Raji (cell line): Measurements from ENCODE around the gene RBM8A.

Source experiments
- POLR2A ChIP-seq: IDR thresholded peaks from 2 replicates; pipeline ENCODE4 v1.6.1; 2011; ENCODE audit warnings: low read depth, low read length, control low read depth; ENCODE audit not compliant: insufficient read depth

The RBM8A gene

GRCh38 chr1:145942871-145943270, 15.6 kb upstream of the RBM8A start:
- no peak for TF ChIP-seq POLR2A

- TF ChIP-seq POLR2A: no peak
These were observed 15.1 kb upstream of the RBM8A start for GRCh38 chr1:145942405-145942804.

- no peak for TF ChIP-seq POLR2A
These were observed 10.2 kb upstream of the RBM8A start for GRCh38 chr1:145937436-145937835.

- no peak for TF ChIP-seq POLR2A
These were observed 9.0 kb upstream of the RBM8A start for GRCh38 chr1:145936247-145936646.

- TF ChIP-seq POLR2A: no peak
These were observed 8.4 kb upstream of the RBM8A start for GRCh38 chr1:145935708-145936107.

- TF ChIP-seq POLR2A: peak; percentile 24
These were observed 796 bp upstream of the RBM8A start for GRCh38 chr1:145927916-145928643.

- TF ChIP-seq POLR2A: no peak
These were observed 610 bp downstream of the RBM8A start for GRCh38 chr1:145926686-145927062.

DNA sequence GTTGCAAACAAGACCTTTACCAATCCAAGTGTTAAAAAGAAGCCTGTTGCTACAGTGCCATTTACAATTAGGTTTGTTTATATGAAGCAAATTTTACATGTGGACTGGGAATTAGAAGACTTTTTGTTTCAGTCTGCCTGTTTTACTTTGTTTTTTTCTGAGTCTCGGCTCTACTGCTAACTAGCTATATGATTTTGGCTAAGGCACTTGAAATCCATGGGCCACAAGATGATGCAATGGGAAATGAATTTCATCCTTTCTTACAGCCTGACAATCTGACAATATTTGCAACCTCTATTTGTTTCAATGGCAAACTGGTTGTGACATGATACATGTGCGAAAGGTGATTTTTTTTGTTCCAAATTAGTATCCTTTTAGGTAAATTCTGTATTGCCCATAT, 5.0 kb downstream of the RBM8A start:
- no peak for TF ChIP-seq POLR2A

DNA sequence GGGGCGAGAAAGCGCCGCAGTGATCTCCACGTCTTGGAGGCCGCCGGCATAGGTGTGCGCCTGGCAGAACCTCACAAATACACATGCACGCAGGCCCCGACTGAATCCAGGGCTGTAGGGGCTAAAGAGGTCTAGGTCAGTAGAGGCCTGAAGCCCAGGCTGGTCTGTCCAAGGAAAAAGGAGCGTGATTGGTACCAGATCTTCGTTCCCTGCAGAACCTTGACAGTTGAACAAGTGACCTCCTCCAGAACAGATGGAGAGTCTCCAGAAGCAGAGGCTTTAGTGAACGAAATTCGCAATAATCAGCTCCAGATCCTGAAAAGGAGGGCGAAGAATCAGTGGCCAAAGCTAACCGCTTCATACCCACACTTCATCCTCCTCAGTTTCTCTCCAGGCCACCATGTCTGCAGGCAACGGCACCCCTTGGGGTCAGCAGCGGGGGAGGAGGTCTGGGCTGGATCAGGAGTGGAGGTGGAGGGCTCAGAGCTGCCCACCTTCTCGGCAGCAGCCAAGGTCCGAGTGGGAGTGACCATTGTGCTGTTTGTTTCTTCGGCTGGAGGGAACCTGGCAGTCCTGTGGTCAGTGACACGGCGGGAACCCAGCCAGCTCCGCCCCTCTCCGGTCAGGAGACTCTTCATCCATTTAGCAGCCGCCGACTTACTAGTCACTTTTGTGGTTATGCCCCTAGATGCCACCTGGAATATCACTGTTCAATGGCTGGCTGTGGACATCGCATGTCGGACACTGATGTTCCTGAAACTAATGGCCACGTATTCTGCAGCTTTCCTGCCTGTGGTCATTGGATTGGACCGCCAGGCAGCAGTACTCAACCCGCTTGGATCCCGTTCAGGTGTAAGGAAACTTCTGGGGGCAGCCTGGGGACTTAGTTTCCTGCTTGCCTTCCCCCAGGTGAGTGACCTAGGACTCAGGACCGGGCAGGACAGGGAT, 8.0 kb downstream of the RBM8A start:
- peak; percentile 71 for TF ChIP-seq POLR2A

GRCh38 chr1:145918144-145918991, 8.9 kb downstream of the RBM8A start, which contains the start of gene PEX11B:
Gene PEX11B (minus strand): TSS chr1:145918717. CDS start chr1:145918688, 29 bp downstream.
- peak; percentile 64 for TF ChIP-seq POLR2A

- TF ChIP-seq POLR2A: no peak
These were observed 9.7 kb downstream of the RBM8A start for GRCh38 chr1:145917595-145917994.

DNA sequence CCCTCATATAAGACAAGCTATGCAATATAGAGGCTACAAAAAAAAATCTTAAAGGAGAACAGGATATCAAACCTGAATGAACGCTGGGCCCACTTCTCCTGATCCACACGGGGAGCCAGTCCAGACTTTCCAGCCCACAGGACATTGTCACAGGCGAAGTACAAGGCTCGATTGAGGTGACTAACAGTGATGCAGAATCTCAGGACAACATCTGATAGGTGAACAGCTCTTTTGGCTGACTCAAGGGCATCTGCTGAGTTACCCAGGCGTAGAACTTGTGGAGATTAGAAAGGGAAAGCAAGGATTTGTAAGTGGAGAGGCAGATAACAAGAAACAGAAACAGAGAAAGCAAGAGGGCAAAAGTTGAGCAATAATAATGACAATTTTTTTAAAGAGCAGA, 10.5 kb downstream of the RBM8A start:
- TF ChIP-seq POLR2A: no peak

- TF ChIP-seq POLR2A: no peak
These were observed 15.1 kb downstream of the RBM8A start for GRCh38 chr1:145912128-145912641.

DNA sequence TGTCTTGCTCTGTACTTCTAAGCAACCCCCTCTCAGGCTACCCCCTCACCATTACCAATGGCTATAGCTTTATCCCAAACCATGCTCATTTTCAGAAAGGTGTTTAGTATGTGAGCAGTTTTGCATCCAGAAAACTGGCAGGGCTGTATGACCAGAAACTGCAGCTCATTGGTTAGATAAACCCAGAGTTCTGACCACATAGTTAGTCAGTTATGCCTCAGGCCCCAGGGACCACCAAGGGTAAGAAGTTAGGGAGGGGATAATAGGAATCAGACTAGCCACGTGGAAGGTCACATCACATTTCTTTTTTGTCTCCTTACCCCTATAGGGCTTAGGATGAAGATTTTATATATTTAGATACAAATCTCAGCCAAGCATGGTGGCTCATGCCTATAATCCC, 18.6 kb downstream of the RBM8A start:
- TF ChIP-seq POLR2A: no peak

DNA sequence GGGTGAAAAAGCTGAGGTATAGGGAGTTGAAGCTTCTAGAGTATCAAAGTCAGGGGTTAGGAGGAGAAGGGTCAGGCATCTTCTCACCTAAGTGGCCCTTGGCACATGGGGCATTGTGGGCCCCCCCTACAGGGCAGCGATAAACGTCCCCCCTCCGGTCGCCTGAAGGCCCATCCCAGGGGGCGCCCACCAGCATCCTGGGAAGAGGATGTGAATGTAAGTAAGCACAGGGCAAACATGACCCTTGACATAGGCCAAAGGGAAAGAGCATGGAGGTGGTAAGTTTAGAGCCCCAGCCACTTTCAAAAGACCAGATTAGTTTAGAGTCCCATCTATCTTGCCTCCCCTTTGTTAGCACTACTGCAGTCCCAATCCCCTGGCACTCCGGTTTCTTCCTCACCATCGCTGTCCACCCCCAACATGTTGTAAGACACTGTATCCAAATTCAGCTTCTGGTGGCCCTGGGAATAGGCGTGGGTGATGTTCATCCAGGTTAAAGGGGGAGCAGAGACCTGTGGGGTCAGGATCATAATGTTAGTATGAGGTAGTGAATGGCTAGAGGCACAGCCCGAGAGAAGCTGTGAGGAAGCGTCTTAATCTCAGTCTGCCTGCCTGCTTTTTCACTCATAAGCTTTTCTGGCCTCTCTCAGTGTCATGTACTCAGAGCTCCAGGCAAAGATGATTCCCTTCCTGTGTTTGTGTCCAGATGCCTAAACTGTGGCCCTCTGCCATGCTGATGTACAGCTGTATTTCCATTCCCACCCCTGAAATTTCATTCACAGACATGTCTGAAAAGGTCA, 20.1 kb downstream of the RBM8A start:
- TF ChIP-seq POLR2A: no peak
